Right hindlimb (tissue), 1 donor: ENCODE measurements around the gene USF1.

Experiments
- DNase-seq: peaks from one replicate; pipeline ENCODE4 v3.0.0-alpha.2; 2018

USF1 gene

GRCh38 chr1:161045736-161046604 lies at the start of gene USF1:
Gene USF1 (minus strand): TSS chr1:161045977. CDS start chr1:161043275, 2,702 bp downstream.
- peak; percentile 98 for DNase-seq

- no peak for DNase-seq
Measured at GRCh38 chr1:161095230-161095629, 49.5 kb upstream of the USF1 start.

GRCh38 chr1:161094481-161094880 lies 48.7 kb upstream of the USF1 start:
- DNase-seq: no peak

GRCh38 chr1:161092621-161093028 lies 46.8 kb upstream of the USF1 start:
- DNase-seq: no peak

GRCh38 chr1:161091796-161092507 lies 46.2 kb upstream of the USF1 start:
- no peak for DNase-seq

- no peak for DNase-seq
Measured at GRCh38 chr1:161091093-161091492, 45.3 kb upstream of the USF1 start.

GRCh38 chr1:161090617-161091016 lies 44.8 kb upstream of the USF1 start:
- DNase-seq: no peak

GRCh38 chr1:161089938-161090337 lies 44.2 kb upstream of the USF1 start:
- DNase-seq: no peak

- DNase-seq: no peak
Measured at GRCh38 chr1:161089251-161089924, 43.6 kb upstream of the USF1 start, which contains the start of gene NECTIN4. Gene NECTIN4 (minus strand): TSS chr1:161089558. CDS start chr1:161089296, 262 bp downstream.

- no peak for DNase-seq
Measured at GRCh38 chr1:161088587-161089110, 42.9 kb upstream of the USF1 start.

GRCh38 chr1:161086457-161086856 lies 40.7 kb upstream of the USF1 start:
- DNase-seq: no peak

- DNase-seq: no peak
Measured at GRCh38 chr1:161085165-161085564, 39.4 kb upstream of the USF1 start.

GRCh38 chr1:161084597-161084988 lies 38.8 kb upstream of the USF1 start:
- DNase-seq: no peak

- DNase-seq: no peak
Measured at GRCh38 chr1:161083748-161084596, 38.2 kb upstream of the USF1 start.

- no peak for DNase-seq
Measured at GRCh38 chr1:161082996-161083747, 37.4 kb upstream of the USF1 start.

GRCh38 chr1:161082483-161082882 lies 36.7 kb upstream of the USF1 start:
- DNase-seq: no peak

GRCh38 chr1:161081519-161081918 lies 35.7 kb upstream of the USF1 start:
- DNase-seq: no peak

- no peak for DNase-seq
Measured at GRCh38 chr1:161080441-161081405, 34.9 kb upstream of the USF1 start.

GRCh38 chr1:161079436-161080110 lies 33.8 kb upstream of the USF1 start:
- DNase-seq: no peak

- no peak for DNase-seq
Measured at GRCh38 chr1:161077426-161077825, 31.6 kb upstream of the USF1 start.
